ENCODE measurements around the gene RABGGTA.
A peak's percentile ranks its signal among the peaks of the same experiment; 100 is the strongest.

The RABGGTA gene

GRCh38 chr14:24289649-24290280, 18.4 kb upstream of the RABGGTA start:
- POLR2A ChIA-PET: interaction anchor here (1.2 kb wide), 2 partner anchors 19 to 27 kb away, joined by 3 read pairs; partner anchors contain the start of gene TGM1

GRCh38 chr14:24286996-24287395, 15.6 kb upstream of the RABGGTA start:
- no peak for DNase-seq (ENCODE audit: extremely low spot score)
- CTCF ChIA-PET: interaction anchor here (1.0 to 13.3 kb wide), 3 partner anchors 11 to 44 kb away, joined by 4 to 121 read pairs (median 4); partner anchors contain the start of genes DHRS1 and NOP9
- POLR2A ChIA-PET: no interaction called here
- no peak for TF ChIP-seq CTCF (IDR thresholded peaks at IDR 0.05; ENCODE audit: control extremely low read depth, extremely low read depth, low read depth, missing control alignments)

More at GRCh38 chr14:24289649-24290280, 18.4 kb upstream of the RABGGTA start:
- no peak for TF ChIP-seq CTCF (IDR thresholded peaks at IDR 0.05; ENCODE audit: control extremely low read depth, extremely low read depth, low read depth, missing control alignments)
- CTCF ChIA-PET: interaction anchor here (0.6 to 15.5 kb wide), 14 partner anchors 9 to 181 kb away, joined by 3 to 323 read pairs (median 6); partner anchors contain the start of genes CBLN3, CIDEB, DHRS1 and KHNYN
- DNase-seq (ENCODE audit: extremely low spot score): peak; percentile 58

- DNase-seq (ENCODE audit: extremely low spot score): no peak
- ChIA-PET CTCF (interaction anchor here (0.7 to 13.3 kb wide), 5 partner anchors 13 to 43 kb away, joined by 3 to 121 read pairs (median 3); partner anchors contain the start of genes CIDEB, DHRS1, NOP9 and TINF2), POLR2A (no interaction called here)
- no peak for TF ChIP-seq CTCF (IDR thresholded peaks at IDR 0.05; ENCODE audit: control extremely low read depth, extremely low read depth, low read depth, missing control alignments)
These were observed 14.0 kb upstream of the RABGGTA start for GRCh38 chr14:24285351-24285750.

- no peak for TF ChIP-seq CTCF (IDR thresholded peaks at IDR 0.05; ENCODE audit: control extremely low read depth, extremely low read depth, low read depth, missing control alignments)
- CTCF ChIA-PET: interaction anchor here (0.7 to 13.3 kb wide), 8 partner anchors 14 to 147 kb away, joined by 3 to 121 read pairs (median 4); partner anchors contain the start of genes CIDEB, DHRS1, MDP1 and NOP9
- POLR2A ChIA-PET: no interaction called here
- no peak for DNase-seq (ENCODE audit: extremely low spot score)
These were observed 13.2 kb upstream of the RABGGTA start for GRCh38 chr14:24284501-24285035.

GRCh38 chr14:24283796-24284460, 12.5 kb upstream of the RABGGTA start:
- TF ChIP-seq CTCF (IDR thresholded peaks at IDR 0.05; ENCODE audit: control extremely low read depth, extremely low read depth, low read depth, missing control alignments): no peak
- DNase-seq (ENCODE audit: extremely low spot score): no peak
- POLR2A ChIA-PET: no interaction called here
- CTCF ChIA-PET: interaction anchor here (1.1 to 13.3 kb wide), 10 partner anchors 7 to 148 kb away, joined by 3 to 121 read pairs (median 4); partner anchors contain the start of genes CIDEB, DHRS1, MDP1 and NOP9

- ChIA-PET POLR2A (interaction anchor here (0.6 kb wide), 1 partner anchor 143 kb away, joined by 6 read pairs; no protein-coding TSS in a partner anchor), CTCF (interaction anchor here (1.2 to 13.3 kb wide), 7 partner anchors 8 to 67 kb away, joined by 4 to 121 read pairs (median 10); partner anchors contain the start of genes CIDEB, DHRS1, MDP1 and NOP9)
- no peak for DNase-seq (ENCODE audit: extremely low spot score)
- no peak for TF ChIP-seq CTCF (IDR thresholded peaks at IDR 0.05; ENCODE audit: control extremely low read depth, extremely low read depth, low read depth, missing control alignments)
These were observed 11.3 kb upstream of the RABGGTA start for GRCh38 chr14:24282736-24283135.
